Right atrium auricular region (tissue), 2 donors: ENCODE data around the gene ZNF507. TPM values are rescaled to one million over a fixed set of nuclear protein-coding genes. Genes with fewer than 3 reads are reported as not detected.

Source experiments
- DNase-seq: peaks from one replicate; pipeline ENCODE4 v3.0.0-alpha.2; 2019; ENCODE audit warnings: low spot score
- H3K27ac ChIP-seq, 2 donors: fragments of 200-600 bp; sonication (generic); 1 replicate in 1 of 2; 2 replicates in 1 of 2; pipeline ENCODE4 v1.5.1; 2016 to 2019
- H3K27me3 ChIP-seq, 2 donors: fragments of 200-600 bp; sonication (generic); one replicate each; pipeline versions ENCODE4 v1.5.1 to v1.6.0; 2017 to 2019
- H3K36me3 ChIP-seq: fragments of 200-600 bp; sonication (generic); one replicate; pipeline ENCODE4 v1.5.1; 2016
- H3K4me1 ChIP-seq, 2 donors: fragments of 200-600 bp; sonication (generic); one replicate each; pipeline versions ENCODE4 v1.5.1 to v1.6.0; 2017 to 2019
- H3K4me3 ChIP-seq, 2 donors: fragments of 200-600 bp; sonication (generic); 1 replicate in 1 of 2; 2 replicates in 1 of 2; pipeline ENCODE4 v1.5.1; 2017 to 2019; ENCODE audit warnings: mild to moderate bottlenecking in 1 of 2, moderate library complexity in 1 of 2
- H3K9me3 ChIP-seq, 2 donors: fragments of 200-600 bp; sonication (generic); one replicate each; pipeline ENCODE4 v1.5.1; 2019
- total RNA-seq, 2 donors: library from RNA; depleted of rRNA; stranded (reverse); fragments of >200 nt; gene quantifications; one replicate each; pipeline ENCODE4 v1.1.0, GENCODE V29; 2016
- TF ChIP-seq, protein P1 (sequence below), 2 donors: fragments of 200-600 bp; sonication (generic); IDR thresholded peaks; one replicate each; pipeline ENCODE4 v1.5.1; 2019; ENCODE audit warnings: antibody characterized with exemption in 2 of 2

The ZNF507 gene
- total RNA-seq, 2 donors from 2014 or later: 9.0 to 12.7 TPM

DNA sequence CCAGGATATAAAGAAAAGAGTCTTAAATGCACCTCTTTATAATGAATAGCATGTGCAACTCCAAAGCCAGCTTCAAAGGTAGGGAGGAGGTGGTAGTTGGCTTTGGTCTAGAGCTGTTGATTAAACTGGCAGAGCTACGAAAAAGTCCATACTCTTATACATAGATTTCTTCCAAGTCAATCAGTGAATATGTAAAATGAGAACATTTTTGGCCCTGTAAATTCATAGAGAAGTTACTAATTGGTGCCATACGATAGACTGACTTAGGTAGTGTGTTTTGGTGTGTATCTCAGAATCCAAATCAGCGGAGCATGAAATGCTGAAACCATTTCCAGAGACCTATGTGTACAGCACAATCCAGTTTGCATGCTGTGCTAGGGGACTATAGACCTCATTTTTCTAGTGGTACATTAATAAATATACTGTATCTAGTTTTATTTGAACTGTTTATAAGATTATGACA, 43.0 kb downstream of the ZNF507 start:
- Histone ChIP-seq H3K9me3 (no peaks in the 10 kb centered on the region), H3K4me1 (peaks cover 0 to 3% of the 10 kb centered on the region in 2 donors), H3K36me3 (peaks cover 3% of the 10 kb centered on the region), H3K27me3 (no peaks in the 10 kb centered on the region), H3K4me3 (no peak overlapping the region), H3K27ac (no peak overlapping the region)
- no peak for DNase-seq
- TF ChIP-seq, protein P1, sequence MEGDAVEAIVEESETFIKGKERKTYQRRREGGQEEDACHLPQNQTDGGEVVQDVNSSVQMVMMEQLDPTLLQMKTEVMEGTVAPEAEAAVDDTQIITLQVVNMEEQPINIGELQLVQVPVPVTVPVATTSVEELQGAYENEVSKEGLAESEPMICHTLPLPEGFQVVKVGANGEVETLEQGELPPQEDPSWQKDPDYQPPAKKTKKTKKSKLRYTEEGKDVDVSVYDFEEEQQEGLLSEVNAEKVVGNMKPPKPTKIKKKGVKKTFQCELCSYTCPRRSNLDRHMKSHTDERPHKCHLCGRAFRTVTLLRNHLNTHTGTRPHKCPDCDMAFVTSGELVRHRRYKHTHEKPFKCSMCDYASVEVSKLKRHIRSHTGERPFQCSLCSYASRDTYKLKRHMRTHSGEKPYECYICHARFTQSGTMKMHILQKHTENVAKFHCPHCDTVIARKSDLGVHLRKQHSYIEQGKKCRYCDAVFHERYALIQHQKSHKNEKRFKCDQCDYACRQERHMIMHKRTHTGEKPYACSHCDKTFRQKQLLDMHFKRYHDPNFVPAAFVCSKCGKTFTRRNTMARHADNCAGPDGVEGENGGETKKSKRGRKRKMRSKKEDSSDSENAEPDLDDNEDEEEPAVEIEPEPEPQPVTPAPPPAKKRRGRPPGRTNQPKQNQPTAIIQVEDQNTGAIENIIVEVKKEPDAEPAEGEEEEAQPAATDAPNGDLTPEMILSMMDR (IDR thresholded peaks at IDR 0.05): no peak

DNA sequence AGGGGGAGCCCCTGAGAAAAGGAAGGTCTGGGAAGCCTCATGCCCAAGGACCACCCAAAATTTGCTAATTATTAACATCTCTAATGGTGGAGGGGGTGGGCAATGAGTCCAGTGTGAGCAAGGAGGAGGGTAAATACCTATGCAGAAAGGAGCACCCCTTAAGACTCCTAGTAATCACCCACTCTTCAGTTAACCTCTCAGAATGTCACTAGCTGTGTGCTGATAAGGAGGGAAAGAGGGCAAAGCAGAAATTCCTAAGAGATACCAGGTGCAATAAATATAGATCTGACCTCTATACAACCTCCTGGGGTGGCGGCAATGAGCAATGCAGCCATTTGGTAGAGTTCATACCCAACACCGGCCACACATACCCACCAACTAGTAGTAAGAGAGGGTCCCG, 47.5 kb downstream of the ZNF507 start:
- DNase-seq: no peak
- H3K27me3 ChIP-seq: no peaks in the 10 kb centered on the region
- H3K4me3 ChIP-seq: no peak overlapping the region
- TF ChIP-seq, protein P1 (IDR thresholded peaks at IDR 0.05): no peak
- no peaks in the 10 kb centered on the region for H3K36me3 ChIP-seq
- H3K9me3 ChIP-seq: no peaks in the 10 kb centered on the region
- no peak overlapping the region for H3K27ac ChIP-seq
- peaks cover 0 to 3% of the 10 kb centered on the region in 2 donors for H3K4me1 ChIP-seq

DNA sequence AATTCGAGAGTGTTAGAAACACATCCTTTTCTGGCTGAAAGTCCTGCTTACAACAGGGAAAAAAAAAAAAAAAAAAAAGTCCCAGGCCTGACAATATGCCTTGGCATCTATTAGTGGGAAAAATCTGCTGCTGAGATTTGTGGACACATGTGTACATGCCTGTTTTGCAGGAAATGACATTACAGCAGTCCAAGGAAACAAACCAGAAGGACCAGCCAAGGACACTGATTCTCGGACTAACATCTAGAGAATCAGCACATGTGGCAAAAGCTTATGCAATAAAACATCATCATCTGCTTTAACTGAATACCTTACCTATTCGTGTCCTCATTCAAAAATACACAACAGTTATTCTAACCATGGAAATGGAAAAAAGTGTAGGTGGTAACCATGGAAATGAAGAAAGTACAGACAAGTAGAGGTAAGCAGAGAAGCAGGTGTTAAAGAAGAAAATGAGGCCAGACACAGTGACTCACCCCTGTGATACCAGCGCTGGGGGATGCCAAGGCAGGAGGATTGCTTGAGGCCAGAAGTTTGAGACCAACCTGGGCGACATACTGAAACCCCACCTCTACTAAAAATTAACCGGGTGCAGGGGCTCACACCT, 50.7 kb downstream of the ZNF507 start:
- TF ChIP-seq, protein P1 (IDR thresholded peaks at IDR 0.05): no peak
- Histone ChIP-seq H3K27me3 (no peaks in the 10 kb centered on the region), H3K36me3 (no peaks in the 10 kb centered on the region), H3K4me3 (no peak overlapping the region), H3K4me1 (peaks cover 0 to 3% of the 10 kb centered on the region in 2 donors), H3K27ac (no peak overlapping the region), H3K9me3 (no peaks in the 10 kb centered on the region)
- no peak for DNase-seq

DNA sequence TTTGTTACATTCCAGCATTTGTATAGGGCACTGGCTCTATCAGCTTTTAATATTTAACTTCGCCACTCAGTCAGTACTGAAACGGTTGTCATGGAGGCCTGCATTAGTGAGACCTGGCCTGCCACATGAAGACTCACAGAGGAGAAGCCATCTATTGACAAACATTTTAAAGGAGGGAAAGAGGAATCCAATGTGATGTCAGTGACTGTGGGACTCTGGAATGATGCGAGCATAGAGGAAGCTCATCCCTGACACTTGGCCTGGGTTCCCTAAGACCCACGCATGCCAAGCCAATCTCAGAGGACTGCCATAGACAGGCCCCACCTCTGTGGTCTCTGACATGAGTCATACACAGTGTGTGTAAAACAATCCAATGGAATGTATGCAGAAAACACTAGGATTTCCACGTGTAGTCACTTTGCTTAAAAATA, 52.3 kb downstream of the ZNF507 start:
- Histone ChIP-seq H3K27ac (no peak overlapping the region), H3K4me3 (no peak overlapping the region), H3K27me3 (no peaks in the 10 kb centered on the region), H3K9me3 (no peaks in the 10 kb centered on the region), H3K4me1 (peaks cover 0 to 3% of the 10 kb centered on the region in 2 donors), H3K36me3 (no peaks in the 10 kb centered on the region)
- TF ChIP-seq, protein P1 (IDR thresholded peaks at IDR 0.05): no peak
- no peak for DNase-seq

DNA sequence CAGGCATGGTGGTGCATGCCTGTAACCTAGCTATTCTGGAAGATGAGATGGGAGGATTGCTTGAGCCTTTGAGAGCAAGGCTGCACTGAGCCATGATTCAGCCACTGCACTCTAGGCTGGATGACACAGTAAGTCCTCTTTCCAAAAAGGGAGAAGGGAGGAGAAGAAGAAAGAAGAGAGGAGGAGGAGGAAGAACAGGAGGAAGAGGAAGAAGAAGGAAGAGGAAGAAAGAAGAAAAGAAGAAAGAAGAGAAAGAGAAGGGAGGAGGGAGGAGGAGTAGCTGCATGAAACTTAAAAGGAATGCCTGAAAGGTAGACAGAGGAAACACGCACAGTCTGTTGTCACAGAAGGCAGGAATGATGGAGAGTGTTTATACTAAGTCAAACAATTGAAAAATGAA, 56.6 kb downstream of the ZNF507 start:
- Histone ChIP-seq H3K36me3 (no peaks in the 10 kb centered on the region), H3K9me3 (no peaks in the 10 kb centered on the region), H3K4me1 (peaks cover 0 to 22% of the 10 kb centered on the region in 2 donors), H3K27me3 (no peaks in the 10 kb centered on the region), H3K27ac (no peak overlapping the region), H3K4me3 (no peak overlapping the region)
- TF ChIP-seq, protein P1 (IDR thresholded peaks at IDR 0.05): no peak
- no peak for DNase-seq
